ENCODE data around the gene TCL1B. TPM values are rescaled to one million over a fixed set of nuclear protein-coding genes. Genes with fewer than 3 reads are reported as not detected.

The TCL1B gene
- total RNA-seq, 2 donors from 2014 or later = 1.4 TPM; not detected in 1

DNA sequence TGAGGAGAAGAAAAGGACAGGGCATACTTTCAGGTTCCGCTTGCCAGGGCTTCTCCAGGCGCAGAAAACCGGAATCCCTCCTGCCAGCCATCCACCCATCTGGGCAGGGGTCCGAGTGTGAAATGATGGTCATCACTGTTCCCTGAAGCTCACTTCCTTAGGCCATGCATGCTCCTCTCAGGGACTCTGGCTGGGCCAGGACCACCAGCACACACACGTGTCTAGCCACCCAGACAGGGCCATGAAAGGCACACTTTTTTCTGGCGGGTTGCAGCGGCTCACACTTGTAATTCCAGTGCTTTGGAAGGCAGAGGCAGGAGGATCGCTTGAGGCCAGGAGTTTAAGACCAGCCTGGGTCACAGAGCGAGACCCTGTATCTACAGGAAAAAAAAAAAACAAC, 26.2 kb downstream of the TCL1B start:
- DNase-seq (ENCODE audit: low spot score) = no peak
- TF ChIP-seq, protein P1, sequence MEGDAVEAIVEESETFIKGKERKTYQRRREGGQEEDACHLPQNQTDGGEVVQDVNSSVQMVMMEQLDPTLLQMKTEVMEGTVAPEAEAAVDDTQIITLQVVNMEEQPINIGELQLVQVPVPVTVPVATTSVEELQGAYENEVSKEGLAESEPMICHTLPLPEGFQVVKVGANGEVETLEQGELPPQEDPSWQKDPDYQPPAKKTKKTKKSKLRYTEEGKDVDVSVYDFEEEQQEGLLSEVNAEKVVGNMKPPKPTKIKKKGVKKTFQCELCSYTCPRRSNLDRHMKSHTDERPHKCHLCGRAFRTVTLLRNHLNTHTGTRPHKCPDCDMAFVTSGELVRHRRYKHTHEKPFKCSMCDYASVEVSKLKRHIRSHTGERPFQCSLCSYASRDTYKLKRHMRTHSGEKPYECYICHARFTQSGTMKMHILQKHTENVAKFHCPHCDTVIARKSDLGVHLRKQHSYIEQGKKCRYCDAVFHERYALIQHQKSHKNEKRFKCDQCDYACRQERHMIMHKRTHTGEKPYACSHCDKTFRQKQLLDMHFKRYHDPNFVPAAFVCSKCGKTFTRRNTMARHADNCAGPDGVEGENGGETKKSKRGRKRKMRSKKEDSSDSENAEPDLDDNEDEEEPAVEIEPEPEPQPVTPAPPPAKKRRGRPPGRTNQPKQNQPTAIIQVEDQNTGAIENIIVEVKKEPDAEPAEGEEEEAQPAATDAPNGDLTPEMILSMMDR (IDR thresholded peaks at IDR 0.05) = no peak
- TF ChIP-seq POLR2AphosphoS5 (IDR thresholded peaks at IDR 0.05) = no peak
- no peak for TF ChIP-seq POLR2A (IDR thresholded peaks at IDR 0.05)
- Histone ChIP-seq H3K27me3 (replicated peaks; ENCODE audit: insufficient read depth) (peaks cover 7% of the 10 kb centered on the region), H3K27ac (no peak overlapping the region), H3K9me3 (no peaks in the 10 kb centered on the region), H3K4me3 (no peak overlapping the region), H3K36me3 (no peaks in the 10 kb centered on the region), H3K4me1 (replicated peaks) (no peaks in the 10 kb centered on the region)
- WGBS = 91% methylated on average over 9 of the region's 9 CpGs
- intact Hi-C loops (cut with DNase I) = no loop called here

DNA sequence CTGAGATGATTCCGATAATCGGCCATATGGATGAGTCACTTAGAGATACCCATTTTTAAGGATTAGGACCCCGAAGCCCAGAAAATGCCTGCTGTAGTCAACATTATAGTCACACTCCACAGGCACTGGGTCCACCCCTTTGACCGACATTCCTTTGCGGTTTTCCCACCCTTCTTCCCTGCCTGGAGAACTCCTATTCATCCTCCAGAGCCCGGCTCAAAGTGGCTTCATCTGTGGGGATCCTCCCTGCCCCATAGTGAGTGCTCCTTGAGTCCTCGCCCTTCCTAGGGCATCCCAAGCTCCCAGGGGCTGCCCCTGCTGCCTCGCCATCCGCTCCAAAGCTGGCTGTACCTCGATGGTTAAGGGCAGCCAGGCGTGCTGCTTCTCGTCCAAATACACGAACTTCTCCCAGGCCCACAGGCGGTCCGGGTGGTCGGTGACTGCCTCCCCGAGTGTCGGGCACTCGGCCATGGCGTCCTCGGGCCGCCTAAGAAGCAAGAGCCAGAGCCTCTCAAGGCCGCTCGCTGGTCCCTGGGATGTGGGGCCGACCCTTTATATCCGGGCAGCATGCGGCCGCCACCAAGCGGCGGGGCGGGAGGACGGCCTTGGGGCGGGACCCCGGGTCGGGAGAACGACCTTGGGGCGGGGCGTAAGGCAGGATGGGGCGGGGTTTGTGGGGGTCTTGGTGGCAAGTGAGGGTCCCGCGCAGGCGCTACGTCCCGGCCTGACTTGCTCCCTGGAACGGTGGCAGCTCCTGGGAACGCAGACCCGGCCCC, 27.6 kb downstream of the TCL1B start, which contains the start of gene TCL1A:
TSS of gene TCL1A (minus strand) at position 530 of the 776 bp plus-strand sequence. CDS start at position 471, 59 bp downstream.
- intact Hi-C loops (cut with DNase I) = no loop called here
- H3K27ac ChIP-seq = no peak within 1 kb of the TSS
- WGBS = 49% methylated on average over 47 of the region's 47 CpGs
- peaks cover 7% of the 10 kb centered on the region for H3K27me3 ChIP-seq (replicated peaks; ENCODE audit: insufficient read depth)
- H3K36me3 ChIP-seq = no peaks in the 10 kb centered on the region
- DNase-seq (ENCODE audit: low spot score) = no peak
- H3K9me3 ChIP-seq = no peaks in the 10 kb centered on the region
- H3K4me1 ChIP-seq (replicated peaks) = no peaks in the 10 kb centered on the region
- no peak for TF ChIP-seq POLR2AphosphoS5 (IDR thresholded peaks at IDR 0.05)
- no peak for TF ChIP-seq POLR2A (IDR thresholded peaks at IDR 0.05)
- TF ChIP-seq, protein P1 (IDR thresholded peaks at IDR 0.05) = no peak
- H3K4me3 ChIP-seq = no peak within 1 kb of the TSS

- Histone ChIP-seq H3K9me3 (no peaks in the 10 kb centered on the region), H3K27ac (no peak overlapping the region), H3K4me1 (replicated peaks) (no peaks in the 10 kb centered on the region), H3K36me3 (no peaks in the 10 kb centered on the region), H3K27me3 (replicated peaks; ENCODE audit: insufficient read depth) (no peaks in the 10 kb centered on the region), H3K4me3 (no peak overlapping the region)
- TF ChIP-seq POLR2AphosphoS5 (IDR thresholded peaks at IDR 0.05) (no peak), POLR2A (IDR thresholded peaks at IDR 0.05) (no peak)
- TF ChIP-seq, protein P1 (IDR thresholded peaks at IDR 0.05) = no peak
- WGBS = 92% methylated on average over 1 of the region's 1 CpG
- no peak for DNase-seq (ENCODE audit: low spot score)
- intact Hi-C loops (cut with DNase I) = no loop called here
These were observed 36.4 kb downstream of the TCL1B start for GRCh38 chr14:95722525-95723190.

GRCh38 chr14:95725685-95726336, 39.6 kb downstream of the TCL1B start:
- no peak for DNase-seq (ENCODE audit: low spot score)
- Histone ChIP-seq H3K27me3 (replicated peaks; ENCODE audit: insufficient read depth) (no peaks in the 10 kb centered on the region), H3K9me3 (no peaks in the 10 kb centered on the region), H3K27ac (no peak overlapping the region), H3K4me1 (replicated peaks) (no peaks in the 10 kb centered on the region), H3K4me3 (no peak overlapping the region), H3K36me3 (no peaks in the 10 kb centered on the region)
- intact Hi-C loops (cut with DNase I) = no loop called here
- WGBS = 83% methylated on average over 5 of the region's 5 CpGs
- TF ChIP-seq POLR2A (IDR thresholded peaks at IDR 0.05) = no peak
- no peak for TF ChIP-seq POLR2AphosphoS5 (IDR thresholded peaks at IDR 0.05)
- TF ChIP-seq, protein P1 (IDR thresholded peaks at IDR 0.05) = no peak
